GM23338 (cell line): ENCODE measurements around the gene ADAMTSL4. TPM values are rescaled to one million over a fixed set of nuclear protein-coding genes. Genes with fewer than 3 reads are reported as not detected.

Experiments
- ATAC-seq: fragments of 200-7000 bp; cut with Tn5 transposase; 3 replicates; pipeline ENCODE4 v1.9.1; 2020
- DNase-seq: peaks from one replicate; pipeline ENCODE4 v3.0.0-alpha.2; 2015; ENCODE audit warnings: low spot score
- H2AFZ ChIP-seq: fragments of 200-600 bp; sonication (generic); 2 replicates; pipeline ENCODE4 v1.8.0; 2016; ENCODE audit warnings: antibody characterized with exemption, mild to moderate bottlenecking, moderate library complexity
- H3F3A ChIP-seq: fragments of 200-600 bp; sonication (generic); replicated peaks from 2 replicates; pipeline ENCODE4 v1.8.0; 2017; ENCODE audit warnings: antibody characterized with exemption, mixed run types, low read depth
- H3K27ac ChIP-seq: fragments of 200-600 bp; sonication (generic); 2 replicates; pipeline ENCODE4 v1.6.1; 2016; ENCODE audit warnings: low read depth
- H3K27me3 ChIP-seq: fragments of 200-600 bp; sonication (generic); 2 replicates; pipeline ENCODE4 v1.8.0; 2016; ENCODE audit warnings: mild to moderate bottlenecking, mixed run types, moderate library complexity; ENCODE audit not compliant: insufficient read depth
- H3K36me3 ChIP-seq: fragments of 200-600 bp; sonication (generic); 2 replicates; pipeline ENCODE4 v1.8.0; 2016; ENCODE audit warnings: mild to moderate bottlenecking; ENCODE audit not compliant: insufficient read depth
- H3K4me1 ChIP-seq: fragments of 200-600 bp; sonication (generic); 2 replicates; pipeline ENCODE4 v1.8.0; 2016; ENCODE audit warnings: mild to moderate bottlenecking, moderate library complexity; ENCODE audit not compliant: insufficient read depth
- H3K4me2 ChIP-seq: fragments of 200-600 bp; sonication (generic); 2 replicates; pipeline ENCODE4 v1.7.1; 2017; ENCODE audit warnings: mixed run types
- H3K4me3 ChIP-seq: fragments of 200-600 bp; sonication (generic); 2 replicates; pipeline ENCODE4 v1.6.1; 2016; ENCODE audit warnings: mixed run types
- H3K79me2 ChIP-seq: fragments of 200-600 bp; sonication (generic); replicated peaks from 2 replicates; pipeline ENCODE4 v1.8.0; 2017; ENCODE audit warnings: mild to moderate bottlenecking; ENCODE audit not compliant: insufficient read depth
- H3K9me2 ChIP-seq: fragments of 200-600 bp; sonication (generic); 2 replicates; pipeline ENCODE4 v1.8.0; 2017; ENCODE audit not compliant: insufficient read depth
- H4K20me1 ChIP-seq: fragments of 200-600 bp; sonication (generic); replicated peaks from 2 replicates; pipeline ENCODE4 v1.8.0; 2017; ENCODE audit warnings: mild to moderate bottlenecking; ENCODE audit not compliant: insufficient read depth
- H3K27ac Mint-ChIP-seq: 2 replicates; pipeline ENCODE4 v1.8.0; 2020; ENCODE audit warnings: inconsistent platforms, mild to moderate bottlenecking, moderate library complexity, mixed read lengths
- H3K27me3 Mint-ChIP-seq: 3 replicates; pipeline ENCODE4 v1.8.0; 2022; ENCODE audit warnings: low read depth, mild to moderate bottlenecking, moderate library complexity, mixed read lengths, inconsistent platforms; ENCODE audit not compliant: insufficient read depth, poor library complexity
- H3K36me3 Mint-ChIP-seq: 3 replicates; pipeline ENCODE4 v1.8.0; 2021; ENCODE audit warnings: low read depth, mild to moderate bottlenecking, inconsistent platforms, moderate library complexity, mixed read lengths
- H3K4me1 Mint-ChIP-seq: 3 replicates; pipeline ENCODE4 v1.8.0; 2020; ENCODE audit warnings: mild to moderate bottlenecking, inconsistent platforms, mixed read lengths
- H3K4me3 Mint-ChIP-seq: 3 replicates; pipeline ENCODE4 v1.8.0; 2021; ENCODE audit warnings: moderate library complexity, mild to moderate bottlenecking, inconsistent platforms, mixed read lengths
- H3K9me3 Mint-ChIP-seq: 3 replicates; pipeline ENCODE4 v1.8.0; 2020; ENCODE audit warnings: moderate library complexity, mild to moderate bottlenecking, inconsistent platforms, mixed read lengths
- CREB1 ChIP-seq: fragments of 250-450 bp; sonication (Bioruptor Pico); IDR thresholded peaks from 2 replicates; pipeline ENCODE4 v1.5.0; 2020; ENCODE audit warnings: low read depth, mild to moderate bottlenecking, moderate library complexity
- CTCF ChIP-seq, 2 experiments: fragments of 200-600 bp in 1 of 2; sonication (generic) in 1 of 2; conservative IDR thresholded peaks; 2 replicates each; pipeline versions ENCODE4 v1.5.1 to v1.6.1; 2016 to 2017; ENCODE audit warnings: antibody characterized with exemption in 2 of 2, low read depth in 2 of 2, mild to moderate bottlenecking in 2 of 2, moderate library complexity in 1 of 2
- ETS1 ChIP-seq: IDR thresholded peaks from 2 replicates; pipeline ENCODE4 v1.6.1; 2016; ENCODE audit warnings: antibody characterized with exemption
- EZH2 ChIP-seq: fragments of 200-600 bp; sonication (generic); IDR thresholded peaks from one replicate; pipeline ENCODE4 v1.8.0; 2017; ENCODE audit warnings: antibody characterized with exemption, mild to moderate bottlenecking, low read depth; ENCODE audit not compliant: unreplicated experiment
- EZH2phosphoT487 ChIP-seq: fragments of 200-600 bp; sonication (generic); IDR thresholded peaks from one replicate; pipeline ENCODE4 v1.8.1; 2018; ENCODE audit warnings: antibody characterized with exemption; ENCODE audit not compliant: unreplicated experiment
- JUNB ChIP-seq: IDR thresholded peaks from one replicate; pipeline ENCODE4 v1.6.1; 2016; ENCODE audit warnings: antibody characterized with exemption; ENCODE audit not compliant: unreplicated experiment
- NANOG ChIP-seq: IDR thresholded peaks from 2 replicates; pipeline ENCODE4 v1.6.1; 2016; ENCODE audit warnings: antibody characterized with exemption, borderline replicate concordance
- POLR2AphosphoS5 ChIP-seq: IDR thresholded peaks from 2 replicates; pipeline ENCODE4 v1.6.1; 2016; ENCODE audit warnings: antibody characterized with exemption, low read depth
- REST ChIP-seq: IDR thresholded peaks from one replicate; pipeline ENCODE4 v1.6.1; 2018; ENCODE audit warnings: antibody characterized with exemption; ENCODE audit not compliant: unreplicated experiment
- STAT1 ChIP-seq: IDR thresholded peaks from one replicate; pipeline ENCODE4 v1.6.1; 2016; ENCODE audit warnings: antibody characterized with exemption; ENCODE audit not compliant: unreplicated experiment
- ZNF331 ChIP-seq: fragments of 250-450 bp; sonication (Bioruptor Pico); IDR thresholded peaks from 2 replicates; pipeline ENCODE4 v1.5.0; 2020; ENCODE audit warnings: low read depth, mild to moderate bottlenecking, moderate library complexity
- ZNF462 ChIP-seq: fragments of 250-450 bp; sonication (Bioruptor Pico); IDR thresholded peaks from 2 replicates; pipeline ENCODE4 v1.5.0; 2020; ENCODE audit warnings: mild to moderate bottlenecking, moderate library complexity
- polyA plus RNA-seq: library from polyadenylated mRNA; unstranded; fragments of >200 nt; fragmentation: Nextera tagmentation; extraction: Ambion mirVana; gene quantifications from 2 replicates; pipeline ENCODE4 v1.2.1, GENCODE V29; 2016
- total RNA-seq: library from RNA; depleted of rRNA; stranded (reverse); fragments of >200 nt; shearing (Covaris generic); gene quantifications from 2 replicates; pipeline ENCODE4 v1.2.3, GENCODE V29; 2014

Gene ADAMTSL4
- total and polyA plus RNA-seq, 2 experiments from 2014 or later: 5.3 to 5.8 TPM

- no peak overlapping the region for H3K4me3 ChIP-seq
- TF ChIP-seq EZH2phosphoT487 (no peak), CTCF (conservative IDR thresholded peaks at IDR 0.05; ENCODE audit: low read depth in 2 of 2) (no peak), STAT1 (no peak), EZH2 (no peak), JUNB (no peak), ZNF331 (CRISPR knock-in tag) (no peak), POLR2AphosphoS5 (no peak), CREB1 (no peak), NANOG (no peak), ETS1 (no peak), ZNF462 (no peak), REST (no peak)
- H3K36me3 ChIP-seq: peaks cover 8% of the 10 kb centered on the region
- no peaks in the 10 kb centered on the region; the same call in 1 of the 2 replicates for H4K20me1 ChIP-seq
- peak overlapping the region; percentile 83 for H3K27ac ChIP-seq
- no peak overlapping the region; the same call in 1 of the 2 replicates for H3K4me2 ChIP-seq
- ATAC-seq (peak; percentile 24; the same call in 2 of the 3 replicates), DNase-seq (peak; percentile 49)
- Mint-ChIP-seq H3K4me3 (no peak overlapping the region; the same call in 2 of the 3 replicates), H3K4me1 (peaks cover 13% of the 10 kb centered on the region), H3K27me3 (peaks cover 6% of the 10 kb centered on the region), H3K9me3 (no peaks in the 10 kb centered on the region), H3K27ac (0 out of 2 replicates have a peak overlapping the region, but pooled peaks have one; percentile 32), H3K36me3 (peaks cover 32% of the 10 kb centered on the region)
- H3K4me1 ChIP-seq: peaks cover 9% of the 10 kb centered on the region
- peaks cover 19% of the 10 kb centered on the region for H3F3A ChIP-seq
- H3K79me2 ChIP-seq: peaks cover 6% of the 10 kb centered on the region
- no peaks in the 10 kb centered on the region for H3K9me2 ChIP-seq
- no peaks in the 10 kb centered on the region for H3K27me3 ChIP-seq
- H2AFZ ChIP-seq: no peak overlapping the region
These were observed 60.5 kb downstream of the ADAMTSL4 start for GRCh38 chr1:150609732-150610131.
